Endothelial cell of umbilical vein (primary cell): ENCODE data around the gene SYTL4. TPM values are rescaled to one million over a fixed set of nuclear protein-coding genes. Genes with fewer than 3 reads are reported as not detected.
A peak's percentile ranks its signal among the peaks of the same experiment; 100 is the strongest.

ENCODE experiments used
- BruUV-seq: library from RNA; stranded (reverse); fragments of 400-500 nt; replicated peaks from 2 replicates; lab custom pipeline; 2021; lab: Mats Ljungman, UMichigan
- CTCF ChIA-PET: fragments of 300-600, 350-600 bp; sonication (Branson Sonifier 250); formaldehyde crosslinking; loops from one replicate; lab custom pipeline; 2021; ENCODE audit warnings: antibody characterized with exemption, inconsistent platforms; lab: Charles Lee
- POLR2A ChIA-PET: fragments of 300-600, 350-600 bp; sonication (Branson Sonifier 250); formaldehyde crosslinking; loops from one replicate; lab custom pipeline; 2021; ENCODE audit warnings: antibody characterized with exemption, inconsistent platforms; lab: Charles Lee
- DNase-seq: peaks from one replicate; pipeline ENCODE4 v3.0.0-alpha.2; 2011; ENCODE audit warnings: low read depth, low spot score
- FAIRE-seq: peaks from 2 replicates; lab custom pipeline; 2011; peaks lifted over from hg19 to GRCh38; lab: Jason Lieb, UNC
- H2AFZ ChIP-seq: 2 replicates; pipeline ENCODE4 v1.6.0; 2012; ENCODE audit warnings: low read depth, low read length, control low read depth, inconsistent platforms
- H3K27ac ChIP-seq: 2 replicates; pipeline ENCODE4 v1.5.1; 2011; ENCODE audit warnings: low read depth, mild to moderate bottlenecking, control low read depth, low read length, moderate library complexity; ENCODE audit not compliant: insufficient read depth
- H3K27me3 ChIP-seq, 2 experiments: 2 replicates each; pipeline versions ENCODE4 v1.6.0 to v1.6.1; 2011; ENCODE audit warnings: low read length in 2 of 2, mixed read lengths in 1 of 2; ENCODE audit not compliant: control insufficient read depth in 2 of 2, insufficient read depth in 2 of 2
- H3K36me3 ChIP-seq, 2 experiments: 2 replicates in 1 of 2; 3 replicates in 1 of 2; pipeline ENCODE4 v1.5.1; 2011; ENCODE audit warnings: low read length in 2 of 2, mild to moderate bottlenecking in 1 of 2, moderate library complexity in 1 of 2; ENCODE audit not compliant: control insufficient read depth in 2 of 2, insufficient read depth in 2 of 2; ENCODE audit errors: extremely low read depth in 1 of 2
- H3K4me1 ChIP-seq: 3 replicates; pipeline ENCODE4 v1.5.1; 2011; ENCODE audit warnings: mild to moderate bottlenecking, low read length; ENCODE audit not compliant: control insufficient read depth, insufficient read depth; ENCODE audit errors: extremely low read depth
- H3K4me2 ChIP-seq: 2 replicates; pipeline ENCODE4 v1.6.1; 2011; ENCODE audit warnings: low read length, control low read depth, mixed read lengths; ENCODE audit not compliant: insufficient read depth
- H3K4me3 ChIP-seq, 3 experiments: fragments of 200-600 bp in 1 of 3; sonication (generic), shearing (Covaris generic) in 1 of 3; replicated peaks in 1 of 3; 2 replicates each; pipeline ENCODE4 v1.5.1; 2011 to 2016; ENCODE audit warnings: control low read depth in 3 of 3, low read length in 3 of 3, mild to moderate bottlenecking in 2 of 3, inconsistent platforms in 1 of 3, low read depth in 1 of 3, moderate library complexity in 1 of 3; ENCODE audit not compliant: insufficient read depth in 1 of 3
- H3K79me2 ChIP-seq: 2 replicates; pipeline ENCODE4 v1.6.0; 2012; ENCODE audit warnings: low read length, inconsistent platforms; ENCODE audit not compliant: control insufficient read depth, insufficient read depth
- H3K9ac ChIP-seq: replicated peaks from 2 replicates; pipeline ENCODE3; 2011; ENCODE audit warnings: low read length, control low read depth; ENCODE audit not compliant: insufficient read depth; ENCODE audit errors: extremely low read depth
- H3K9me1 ChIP-seq: replicated peaks from 3 replicates; pipeline ENCODE4 v1.6.0; 2011; ENCODE audit warnings: mild to moderate bottlenecking, low read length; ENCODE audit not compliant: control insufficient read depth, insufficient read depth; ENCODE audit errors: extremely low read depth
- H3K9me3 ChIP-seq: replicated peaks from 2 replicates; pipeline ENCODE4 v1.5.1; 2012; ENCODE audit warnings: low read length, inconsistent platforms; ENCODE audit not compliant: control insufficient read depth, insufficient read depth
- H4K20me1 ChIP-seq: replicated peaks from 2 replicates; pipeline ENCODE3; 2011; ENCODE audit warnings: mild to moderate bottlenecking, low read length; ENCODE audit not compliant: control insufficient read depth, insufficient read depth; ENCODE audit errors: extremely low read depth
- CTCF ChIP-seq, 2 donors: IDR thresholded peaks; 1 replicate in 1 of 2; 2 replicates in 1 of 2; pipeline ENCODE4 v1.5.1; 2011; ENCODE audit warnings: low read length in 2 of 2, mild to moderate bottlenecking in 2 of 2, moderate library complexity in 2 of 2, control low read depth in 1 of 2, inconsistent platforms in 1 of 2, low read depth in 1 of 2; ENCODE audit not compliant: insufficient read depth in 1 of 2; ENCODE audit errors: extremely low read depth in 1 of 2
- EZH2 ChIP-seq: IDR thresholded peaks from 2 replicates; pipeline ENCODE4 v1.6.1; 2012; ENCODE audit warnings: borderline replicate concordance, low read depth, mild to moderate bottlenecking, moderate library complexity, low read length, inconsistent platforms; ENCODE audit not compliant: severe bottlenecking
- FOS ChIP-seq: IDR thresholded peaks from 2 replicates; pipeline ENCODE4 v1.6.1; 2011; ENCODE audit warnings: mild to moderate bottlenecking, low read length, moderate library complexity, borderline replicate concordance; ENCODE audit not compliant: insufficient read depth
- GATA2 ChIP-seq: IDR thresholded peaks from 2 replicates; pipeline ENCODE4 v1.7.0; 2011; ENCODE audit warnings: low read depth, mild to moderate bottlenecking, moderate library complexity, mixed read lengths, low read length; ENCODE audit not compliant: insufficient read length, insufficient read depth
- JUN ChIP-seq: IDR thresholded peaks from 2 replicates; pipeline ENCODE4 v1.6.1; 2011; ENCODE audit warnings: borderline replicate concordance, low read depth; ENCODE audit not compliant: insufficient read length, insufficient read depth
- MAX ChIP-seq: IDR thresholded peaks from 2 replicates; pipeline ENCODE4 v1.6.1; 2011; ENCODE audit not compliant: insufficient read depth, insufficient read length
- MYC ChIP-seq: IDR thresholded peaks from one replicate; pipeline ENCODE4 v1.6.1; 2011; ENCODE audit warnings: mild to moderate bottlenecking, low read depth, low read length
- POLR2A ChIP-seq: IDR thresholded peaks from 2 replicates; pipeline ENCODE4 v1.6.1; 2012; ENCODE audit warnings: low read depth, mild to moderate bottlenecking, control low read depth, low read length
- POLR2AphosphoS5 ChIP-seq: IDR thresholded peaks from 2 replicates; pipeline ENCODE4 v1.6.1; 2012; ENCODE audit warnings: low read depth, mild to moderate bottlenecking, control low read depth, low read length, moderate library complexity; ENCODE audit not compliant: insufficient read depth
- dilution Hi-C: fragments of 300-500 bp; cut with MboI; formaldehyde crosslinking; loops from one replicate; pipeline ENCODE4 v1.15.0; 2019; ENCODE audit warnings: low sequenced_read_pairs; ENCODE audit not compliant: extremely low pct_ligation_motif_present
- intact Hi-C: fragments of 100-400 bp; cut with micrococcal nuclease; formaldehyde crosslinking; loops from one replicate; pipeline ENCODE4 v1.10.0; 2022
- polyA plus RNA-seq, 4 experiments: library from polyadenylated mRNA; depleted of rRNA in 3 of 4; stranded (reverse) in 3 of 4; unstranded in 1 of 4; fragments of >200 nt; gene quantifications; 2 replicates each; pipeline versions ENCODE4 v1.2.1 to v1.2.3, GENCODE V29; 2011 to 2012; ENCODE audit warnings: missing spikeins in 1 of 4
- total RNA-seq: library from RNA; stranded (reverse); gene quantifications from 2 replicates; pipeline ENCODE4 v1.2.3, GENCODE V29; 2021

SYTL4 gene
- total and polyA plus RNA-seq, 2 donors (not counting 3 experiments of a cell fraction or from before 2014, with no cell fraction given): 25.6 to 44.1 TPM

GRCh38 chrX:100658941-100659381 lies 73.0 kb downstream of the SYTL4 start:
- TF ChIP-seq GATA2 (no peak), EZH2 (no peak), FOS (no peak), POLR2A (no peak), POLR2AphosphoS5 (peak; percentile 20), MYC (no peak), MAX (no peak)
- Histone ChIP-seq H3K9me1 (no peaks in the 10 kb centered on the region), H3K4me3 (no peak overlapping the region), H3K9me3 (no peaks in the 10 kb centered on the region), H3K27ac (peak overlapping the region; percentile 81), H3K36me3 (peaks cover 5 to 6% of the 10 kb centered on the region in 2 experiments), H3K4me1 (peaks cover 36% of the 10 kb centered on the region), H4K20me1 (no peaks in the 10 kb centered on the region), H3K79me2 (peaks cover 65% of the 10 kb centered on the region), H3K27me3 (no peaks in the 10 kb centered on the region), H3K9ac (peak overlapping the region; percentile 47), H2AFZ (no peak overlapping the region), H3K4me2 (peak overlapping the region; percentile 55)
- DNase-seq: peak; percentile 75
- FAIRE-seq: peak; percentile 80
- dilution Hi-C loops (no loop called here), intact Hi-C loops (loop anchor here (1.0 kb wide), 1 partner anchor 9 kb away; no protein-coding TSS in a partner anchor)
- ChIA-PET CTCF (interaction anchor here (0.7 to 2.2 kb wide), 5 partner anchors 10 to 110 kb away, joined by 3 to 10 read pairs (median 4); partner anchors contain the start of gene TSPAN6), POLR2A (interaction anchor here (0.6 kb wide), 1 partner anchor 44 kb away, joined by 3 read pairs; no protein-coding TSS in a partner anchor)
- BruUV-seq: no TSS peak

- peak; percentile 70 for FAIRE-seq
- peak overlapping the region; percentile 15 for H3K27ac ChIP-seq
- H3K79me2 ChIP-seq: peaks cover 69% of the 10 kb centered on the region
- no peak overlapping the region for H2AFZ ChIP-seq
- H3K36me3 ChIP-seq: peaks cover 0 to 10% of the 10 kb centered on the region in 2 experiments
- TF ChIP-seq MAX: peak; percentile 16
- TF ChIP-seq JUN: no peak
- TF ChIP-seq CTCF (IDR thresholded peaks at IDR 0.05; ENCODE audit: extremely low read depth in 1 of 2, insufficient read depth in 1 of 2, low read depth in 1 of 2, low read length in 2 of 2): peak; percentile 4 to 15
- H3K9me1 ChIP-seq: no peaks in the 10 kb centered on the region
- ChIA-PET POLR2A (no interaction called here), CTCF (interaction anchor here (0.9 to 6.8 kb wide), 10 partner anchors 9 to 142 kb away, joined by 3 to 48 read pairs (median 6); partner anchors contain the start of genes SRPX2 and TSPAN6)
- no TSS peak for BruUV-seq
- peaks cover 53% of the 10 kb centered on the region for H3K4me1 ChIP-seq
- H3K27me3 ChIP-seq: no peaks in the 10 kb centered on the region
- H3K9ac ChIP-seq: no peak overlapping the region
- H3K9me3 ChIP-seq: no peaks in the 10 kb centered on the region
- intact Hi-C loops (no loop called here), dilution Hi-C loops (no loop called here)
- no peak overlapping the region for H3K4me3 ChIP-seq
- no peaks in the 10 kb centered on the region for H4K20me1 ChIP-seq
- peak; percentile 46 for DNase-seq
- no peak overlapping the region for H3K4me2 ChIP-seq
Measured at GRCh38 chrX:100654261-100654660, 77.7 kb downstream of the SYTL4 start.
